ENCODE results near the gene FYTTD1. TPM values are rescaled to one million over a fixed set of nuclear protein-coding genes. Genes with fewer than 3 reads are reported as not detected.

FYTTD1 gene
- total RNA-seq, 1 donor from 2014 or later = 77.2 TPM

GRCh38 chr3:197830967-197831313 lies 81.3 kb downstream of the FYTTD1 start:
- Mint-ChIP-seq H3K36me3 (ENCODE audit: low read depth) (peaks cover 37% of the 10 kb centered on the region), H3K9me3 (no peaks in the 10 kb centered on the region), H3K27me3 (ENCODE audit: insufficient read depth) (no peaks in the 10 kb centered on the region), H3K4me1 (ENCODE audit: low read depth) (peaks cover 12% of the 10 kb centered on the region), H3K4me3 (no peak overlapping the region), H3K27ac (no peak overlapping the region)
- intact Hi-C loops (cut with micrococcal nuclease) = no loop called here
- DNase-seq (ENCODE audit: low spot score) = no peak

- Mint-ChIP-seq H3K36me3 (ENCODE audit: low read depth) (peaks cover 43% of the 10 kb centered on the region), H3K4me1 (ENCODE audit: low read depth) (peaks cover 12% of the 10 kb centered on the region), H3K4me3 (no peak overlapping the region), H3K9me3 (no peaks in the 10 kb centered on the region), H3K27me3 (ENCODE audit: insufficient read depth) (no peaks in the 10 kb centered on the region), H3K27ac (no peak overlapping the region)
- no peak for DNase-seq (ENCODE audit: low spot score)
- intact Hi-C loops (cut with micrococcal nuclease) = no loop called here
These were observed 84.4 kb downstream of the FYTTD1 start for GRCh38 chr3:197833930-197834715.

- DNase-seq (ENCODE audit: low spot score) = no peak
- Mint-ChIP-seq H3K9me3 (no peaks in the 10 kb centered on the region), H3K4me3 (no peak overlapping the region), H3K27me3 (ENCODE audit: insufficient read depth) (no peaks in the 10 kb centered on the region), H3K27ac (peak overlapping the region; percentile 64), H3K36me3 (ENCODE audit: low read depth) (peaks cover 40% of the 10 kb centered on the region), H3K4me1 (ENCODE audit: low read depth) (peaks cover 12% of the 10 kb centered on the region)
- intact Hi-C loops (cut with micrococcal nuclease) = no loop called here
These were observed 85.8 kb downstream of the FYTTD1 start for GRCh38 chr3:197835509-197835908.

- DNase-seq (ENCODE audit: low spot score) = no peak
- H3K27ac Mint-ChIP-seq = no peak overlapping the region
- peaks cover 36% of the 10 kb centered on the region for H3K36me3 Mint-ChIP-seq (ENCODE audit: low read depth)
- H3K27me3 Mint-ChIP-seq (ENCODE audit: insufficient read depth) = no peaks in the 10 kb centered on the region
- no peaks in the 10 kb centered on the region for H3K9me3 Mint-ChIP-seq
- no peak overlapping the region for H3K4me3 Mint-ChIP-seq
- H3K4me1 Mint-ChIP-seq (ENCODE audit: low read depth) = peaks cover 12% of the 10 kb centered on the region
- intact Hi-C loops (cut with micrococcal nuclease) = no loop called here
These were observed 86.6 kb downstream of the FYTTD1 start for GRCh38 chr3:197836244-197836643.

Other genes starting within 250 kb of the FYTTD1 start
- 120 and 126 TPM in 2 replicates for gene BDH1, start 193.9 kb upstream of the FYTTD1 start, total RNA-seq
- 44.7 and 45.2 TPM in 2 replicates for gene RUBCN, start 13.0 kb upstream of the FYTTD1 start, total RNA-seq
- 50.0 and 57.8 TPM in 2 replicates for gene LRCH3, start 41.4 kb downstream of the FYTTD1 start, total RNA-seq
- 1,253 and 1,262 TPM in 2 replicates for gene RPL35A, start 200.3 kb downstream of the FYTTD1 start, total RNA-seq
- 2.8 and 3.7 TPM in 2 replicates for gene LMLN, start 210.3 kb downstream of the FYTTD1 start, total RNA-seq

All from activated T-helper 1 cell treated with anti-CD3 and anti-CD28 coated beads, Interleukin-12 subunit alpha, Interleukin-12 subunit beta, Interleukin-2, Interleukin-4 antibody, amounts not matched to agents 30 ng/mL and 10 ng/mL and 1 ng/mL, durations not matched to agents 14 hours and 24 hours and 36 hours (primary cell).